Measurements from ENCODE around the gene NCKAP5.
"Not testable (repeated sequence)": the region's sequence is repeated elsewhere in the genome, so short reads cannot be mapped to it uniquely, and the experiment has no call there.

DNA sequence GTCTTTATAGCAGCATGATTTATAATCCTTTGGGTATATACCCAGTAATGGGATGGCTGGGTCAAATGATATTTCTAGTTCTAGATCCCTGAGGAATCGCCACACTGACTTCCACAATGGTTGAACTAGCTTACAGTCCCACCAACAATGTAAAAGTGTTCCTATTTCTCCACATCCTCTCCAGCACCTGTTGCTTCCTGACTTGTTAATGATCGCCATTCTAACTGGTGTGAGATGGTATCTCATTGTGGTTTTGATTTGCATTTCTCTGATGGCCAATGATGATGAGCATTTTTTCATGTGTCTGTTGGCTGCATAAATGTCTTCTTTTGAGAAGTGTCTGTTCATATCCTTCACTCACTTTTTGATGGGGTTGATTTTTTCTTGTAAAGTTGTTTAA lies 868.5 kb downstream of the NCKAP5 start:
- TF ChIP-seq CTCF, POLR2A (IDR thresholded peaks at IDR 0.05): not testable (repeated sequence)
